Gastrocnemius medialis (tissue), 4 donors: ENCODE data around the gene RPS6KB2. TPM values are rescaled to one million over a fixed set of nuclear protein-coding genes. Genes with fewer than 3 reads are reported as not detected.

Experiments
- ATAC-seq, 2 donors: fragments of 150-250 bp; one replicate each; pipeline ENCODE4 v1.9.1; 2016
- DNase-seq, 2 donors: peaks; one replicate each; pipeline ENCODE4 v3.0.0-alpha.2; 2019
- H3K27ac ChIP-seq, 4 donors: fragments of 200-600 bp; sonication (generic); 1 replicate in 1 of 4; 2 replicates in 3 of 4; pipeline ENCODE4 v1.5.1; 2016 to 2018; ENCODE audit warnings: mild to moderate bottlenecking in 2 of 4, moderate library complexity in 1 of 4
- H3K27me3 ChIP-seq, 3 donors: fragments of 200-600 bp; sonication (generic) in 2 of 3; 1 replicate in 1 of 3; 2 replicates in 2 of 3; pipeline versions ENCODE4 v1.5.1 to v1.6.0; 2016 to 2019; ENCODE audit warnings: mild to moderate bottlenecking in 1 of 3, moderate library complexity in 1 of 3
- H3K36me3 ChIP-seq, 2 donors: fragments of 200-600 bp; sonication (generic) in 1 of 2; one replicate each; pipeline ENCODE4 v1.5.1; 2017 to 2018
- H3K4me1 ChIP-seq, 2 donors: fragments of 200-600 bp; sonication (generic) in 1 of 2; one replicate each; pipeline ENCODE4 v1.5.1; 2016 to 2017; ENCODE audit warnings: mild to moderate bottlenecking in 2 of 2
- H3K4me3 ChIP-seq, 4 donors: fragments of 200-600 bp; sonication (generic) in 3 of 4; 1 replicate in 1 of 4; 2 replicates in 3 of 4; pipeline ENCODE4 v1.5.1; 2016 to 2019; ENCODE audit warnings: mild to moderate bottlenecking in 2 of 4
- H3K9me3 ChIP-seq, 3 donors: fragments of 200-600 bp; sonication (generic) in 2 of 3; 1 replicate in 1 of 3; 2 replicates in 2 of 3; pipeline ENCODE4 v1.5.1; 2016 to 2019
- POLR2A ChIP-seq, 2 donors: fragments of 450-650 bp; IDR thresholded peaks; one replicate each; pipeline ENCODE4 v1.6.1; 2017; ENCODE audit warnings: antibody characterized with exemption in 2 of 2, mild to moderate bottlenecking in 2 of 2, moderate library complexity in 2 of 2
- in situ Hi-C, 4 donors: fragments of 200-750 bp; cut with MboI; loops; one replicate each; pipeline versions ENCODE4 v1.15.0 to v1.8.0; 2017; ENCODE audit warnings: low sequenced_read_pairs in 4 of 4
- intact Hi-C: fragments of 100-400 bp; cut with DNase I; formaldehyde crosslinking; loops from one replicate; pipeline ENCODE4 v1.15.1; 2023; ENCODE audit warnings: low total_unique reads
- total RNA-seq, 4 donors: library from RNA; depleted of rRNA; stranded (reverse); fragments of >200 nt; gene quantifications; one replicate each; pipeline versions ENCODE4 v1.1.0 to v1.2.3, GENCODE V29; 2016
- TF ChIP-seq, protein P1 (sequence below), 5 experiments: fragments of 450-650 bp in 3 of 5; fragments of 200-600 bp in 2 of 5; sonication (generic) in 2 of 5; IDR thresholded peaks in 4 of 5; conservative IDR thresholded peaks in 1 of 5; 1 replicate in 4 of 5; 2 replicates in 1 of 5; pipeline ENCODE4 v1.5.1; 2016 to 2019; ENCODE audit warnings: antibody characterized with exemption in 5 of 5, mild to moderate bottlenecking in 3 of 5, moderate library complexity in 3 of 5

RPS6KB2 gene
- total RNA-seq, 4 donors from 2014 or later, result 38.0 to 74.1 (median 39.4) TPM

DNA sequence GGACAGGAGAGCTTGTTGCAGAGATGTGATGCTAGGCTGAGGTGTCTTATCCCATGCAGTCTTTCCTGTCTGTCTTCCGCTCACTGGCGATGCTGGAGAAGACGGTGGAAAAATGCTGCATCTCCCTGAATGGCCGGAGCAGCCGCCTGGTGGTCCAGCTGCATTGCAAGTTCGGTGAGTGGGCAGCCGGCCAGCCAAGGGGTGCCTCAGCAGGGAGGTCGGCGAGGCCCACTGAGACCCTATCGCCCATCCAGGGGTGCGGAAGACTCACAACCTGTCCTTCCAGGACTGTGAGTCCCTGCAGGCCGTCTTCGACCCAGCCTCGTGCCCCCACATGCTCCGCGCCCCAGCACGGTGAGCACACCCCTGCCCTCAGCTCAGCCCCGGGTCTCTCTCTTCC lies 34.9 kb upstream of the RPS6KB2 start:
- DNase-seq (no peak), ATAC-seq (no peak)
- H3K27ac ChIP-seq, result no peak overlapping the region
- peaks cover 0 to 26% of the 10 kb centered on the region in 2 donors for H3K36me3 ChIP-seq
- H3K27me3 ChIP-seq, result no peaks in the 10 kb centered on the region
- no peaks in the 10 kb centered on the region for H3K9me3 ChIP-seq
- in situ Hi-C loops (loop anchor here (10.0 kb wide), 2 partner anchors 81 to 111 kb away; partner anchors contain the start of genes CDK2AP2 (in 3 of the 4) and PITPNM1 (in 3 of the 4)), intact Hi-C loops (no loop called here)
- H3K4me3 ChIP-seq, result no peak overlapping the region
- TF ChIP-seq POLR2A (IDR thresholded peaks at IDR 0.05), result no peak
- TF ChIP-seq, protein P1, sequence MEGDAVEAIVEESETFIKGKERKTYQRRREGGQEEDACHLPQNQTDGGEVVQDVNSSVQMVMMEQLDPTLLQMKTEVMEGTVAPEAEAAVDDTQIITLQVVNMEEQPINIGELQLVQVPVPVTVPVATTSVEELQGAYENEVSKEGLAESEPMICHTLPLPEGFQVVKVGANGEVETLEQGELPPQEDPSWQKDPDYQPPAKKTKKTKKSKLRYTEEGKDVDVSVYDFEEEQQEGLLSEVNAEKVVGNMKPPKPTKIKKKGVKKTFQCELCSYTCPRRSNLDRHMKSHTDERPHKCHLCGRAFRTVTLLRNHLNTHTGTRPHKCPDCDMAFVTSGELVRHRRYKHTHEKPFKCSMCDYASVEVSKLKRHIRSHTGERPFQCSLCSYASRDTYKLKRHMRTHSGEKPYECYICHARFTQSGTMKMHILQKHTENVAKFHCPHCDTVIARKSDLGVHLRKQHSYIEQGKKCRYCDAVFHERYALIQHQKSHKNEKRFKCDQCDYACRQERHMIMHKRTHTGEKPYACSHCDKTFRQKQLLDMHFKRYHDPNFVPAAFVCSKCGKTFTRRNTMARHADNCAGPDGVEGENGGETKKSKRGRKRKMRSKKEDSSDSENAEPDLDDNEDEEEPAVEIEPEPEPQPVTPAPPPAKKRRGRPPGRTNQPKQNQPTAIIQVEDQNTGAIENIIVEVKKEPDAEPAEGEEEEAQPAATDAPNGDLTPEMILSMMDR (IDR thresholded peaks at IDR 0.05 in 4 of 5, conservative IDR thresholded peaks at IDR 0.05 in 1 of 5), result no peak
- peaks cover 5 to 18% of the 10 kb centered on the region in 2 donors for H3K4me1 ChIP-seq

GRCh38 chr11:67393990-67394389 lies 34.3 kb upstream of the RPS6KB2 start:
- in situ Hi-C loops (loop anchor here (10.0 kb wide), 2 partner anchors 81 to 111 kb away; partner anchors contain the start of genes CDK2AP2 (in 3 of the 4) and PITPNM1 (in 3 of the 4)), intact Hi-C loops (no loop called here)
- H3K4me3 ChIP-seq, result no peak overlapping the region
- no peaks in the 10 kb centered on the region for H3K9me3 ChIP-seq
- DNase-seq (no peak), ATAC-seq (no peak)
- peaks cover 5 to 18% of the 10 kb centered on the region in 2 donors for H3K4me1 ChIP-seq
- H3K27me3 ChIP-seq, result no peaks in the 10 kb centered on the region
- peaks cover 0 to 31% of the 10 kb centered on the region in 2 donors for H3K36me3 ChIP-seq
- no peak overlapping the region for H3K27ac ChIP-seq
- no peak for TF ChIP-seq POLR2A (IDR thresholded peaks at IDR 0.05)
- TF ChIP-seq, protein P1 (IDR thresholded peaks at IDR 0.05 in 4 of 5, conservative IDR thresholded peaks at IDR 0.05 in 1 of 5), result no peak

- TF ChIP-seq, protein P1 (IDR thresholded peaks at IDR 0.05 in 4 of 5, conservative IDR thresholded peaks at IDR 0.05 in 1 of 5), result no peak
- TF ChIP-seq POLR2A (IDR thresholded peaks at IDR 0.05), result no peak
- Histone ChIP-seq H3K36me3 (peaks cover 0 to 43% of the 10 kb centered on the region in 2 donors), H3K4me3 (no peak overlapping the region), H3K4me1 (peaks cover 16 to 26% of the 10 kb centered on the region in 2 donors), H3K27ac (no peak overlapping the region), H3K9me3 (no peaks in the 10 kb centered on the region), H3K27me3 (no peaks in the 10 kb centered on the region)
- in situ Hi-C loops, result loop anchor here (10.0 kb wide), 2 partner anchors 79 to 109 kb away; partner anchors contain the start of genes CDK2AP2 (in 3 of the 4) and PITPNM1 (in 3 of the 4)
- DNase-seq (no peak), ATAC-seq (no peak)
- intact Hi-C loops, result no loop called here
These were observed 32.6 kb upstream of the RPS6KB2 start for GRCh38 chr11:67395555-67396258.

GRCh38 chr11:67396259-67396581 lies 32.1 kb upstream of the RPS6KB2 start:
- Histone ChIP-seq H3K9me3 (no peaks in the 10 kb centered on the region), H3K4me1 (peaks cover 19 to 26% of the 10 kb centered on the region in 2 donors), H3K4me3 (no peak overlapping the region), H3K36me3 (peaks cover 0 to 43% of the 10 kb centered on the region in 2 donors), H3K27me3 (no peaks in the 10 kb centered on the region), H3K27ac (no peak overlapping the region)
- ATAC-seq (no peak), DNase-seq (no peak)
- in situ Hi-C loops, result loop anchor here (10.0 kb wide), 2 partner anchors 79 to 109 kb away; partner anchors contain the start of genes CDK2AP2 (in 3 of the 4) and PITPNM1 (in 3 of the 4)
- intact Hi-C loops, result no loop called here
- TF ChIP-seq, protein P1 (IDR thresholded peaks at IDR 0.05 in 4 of 5, conservative IDR thresholded peaks at IDR 0.05 in 1 of 5), result no peak
- TF ChIP-seq POLR2A (IDR thresholded peaks at IDR 0.05), result no peak
